Right lobe of liver (tissue), 4 donors: ENCODE data around the gene FLAD1.

Experiments
- CTCF ChIP-seq, 4 donors: fragments of 200-600 bp in 3 of 4; fragments of 450-650 bp in 1 of 4; IDR thresholded peaks; one replicate each; pipeline versions ENCODE4 v1.5.1 to v1.8.0; 2016 to 2022; ENCODE audit warnings: antibody characterized with exemption in 4 of 4, mild to moderate bottlenecking in 2 of 4
- POLR2A ChIP-seq: fragments of 450-650 bp; IDR thresholded peaks from one replicate; pipeline ENCODE4 v1.6.1; 2017; ENCODE audit warnings: antibody characterized with exemption, mild to moderate bottlenecking
- donor health status: DM: no; HTN: no; CAD: no.
- donor health status: DM: no; HTN: no; CAD: no.
- donor health status: DM: no; HTN: yes; CAD: no.

DNA sequence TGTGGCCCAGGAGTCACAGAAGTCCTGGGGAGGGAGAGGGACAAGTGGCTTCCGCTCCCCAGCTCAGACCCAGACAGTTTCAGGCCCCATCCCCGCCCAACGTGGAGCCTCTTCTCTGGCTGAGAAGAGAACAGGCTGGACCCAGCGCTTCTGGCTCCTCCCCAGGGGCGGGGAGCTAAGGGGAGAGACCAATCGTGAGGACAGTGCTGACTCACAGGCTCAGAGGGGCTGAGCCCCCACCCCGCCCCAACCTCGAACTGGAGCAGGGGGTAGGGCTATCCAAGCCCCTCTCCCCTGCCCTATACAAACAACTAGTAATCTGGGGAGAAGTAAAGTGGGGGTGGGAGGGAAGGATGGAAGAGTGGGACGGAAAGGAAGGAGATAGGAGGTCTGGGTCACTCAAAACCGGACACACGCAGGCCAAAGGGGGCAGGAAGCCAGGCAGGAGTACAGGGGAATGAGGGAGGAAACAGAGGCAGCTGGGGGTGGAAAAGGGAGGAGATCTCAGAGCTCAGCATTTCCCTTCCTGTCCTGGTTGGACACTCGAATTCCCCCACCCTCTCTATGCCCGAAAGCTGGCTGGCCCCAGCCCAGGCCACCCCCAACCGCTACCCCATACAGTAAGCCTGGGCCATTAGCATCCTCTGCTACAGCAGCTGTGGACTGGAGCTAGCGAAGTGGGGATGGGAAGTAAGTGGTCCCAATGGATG, 12.4 kb upstream of the FLAD1 start, which contains the start of gene SHC1:
- TF ChIP-seq CTCF (IDR thresholded peaks at IDR 0.05) (no peak), POLR2A (peak; percentile 97)
